ENCODE measurements around the gene PRKCE.

DNA sequence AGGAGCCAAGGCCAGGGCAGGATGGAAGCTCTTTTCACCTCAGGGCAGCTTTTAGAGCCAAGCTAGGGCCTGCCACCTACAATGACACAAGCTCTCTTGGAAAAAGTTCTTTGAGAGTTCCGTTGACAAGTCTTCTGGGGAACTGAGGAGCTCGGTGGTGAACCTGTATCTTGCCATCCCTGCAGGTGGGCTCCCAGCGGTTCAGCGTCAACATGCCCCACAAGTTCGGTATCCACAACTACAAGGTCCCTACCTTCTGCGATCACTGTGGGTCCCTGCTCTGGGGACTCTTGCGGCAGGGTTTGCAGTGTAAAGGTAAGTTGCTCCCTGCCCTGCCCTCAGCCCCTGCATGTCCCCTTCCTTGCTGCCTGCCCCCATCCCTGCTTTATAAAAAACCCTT, 332.9 kb downstream of the PRKCE start:
- TF ChIP-seq, protein P1, sequence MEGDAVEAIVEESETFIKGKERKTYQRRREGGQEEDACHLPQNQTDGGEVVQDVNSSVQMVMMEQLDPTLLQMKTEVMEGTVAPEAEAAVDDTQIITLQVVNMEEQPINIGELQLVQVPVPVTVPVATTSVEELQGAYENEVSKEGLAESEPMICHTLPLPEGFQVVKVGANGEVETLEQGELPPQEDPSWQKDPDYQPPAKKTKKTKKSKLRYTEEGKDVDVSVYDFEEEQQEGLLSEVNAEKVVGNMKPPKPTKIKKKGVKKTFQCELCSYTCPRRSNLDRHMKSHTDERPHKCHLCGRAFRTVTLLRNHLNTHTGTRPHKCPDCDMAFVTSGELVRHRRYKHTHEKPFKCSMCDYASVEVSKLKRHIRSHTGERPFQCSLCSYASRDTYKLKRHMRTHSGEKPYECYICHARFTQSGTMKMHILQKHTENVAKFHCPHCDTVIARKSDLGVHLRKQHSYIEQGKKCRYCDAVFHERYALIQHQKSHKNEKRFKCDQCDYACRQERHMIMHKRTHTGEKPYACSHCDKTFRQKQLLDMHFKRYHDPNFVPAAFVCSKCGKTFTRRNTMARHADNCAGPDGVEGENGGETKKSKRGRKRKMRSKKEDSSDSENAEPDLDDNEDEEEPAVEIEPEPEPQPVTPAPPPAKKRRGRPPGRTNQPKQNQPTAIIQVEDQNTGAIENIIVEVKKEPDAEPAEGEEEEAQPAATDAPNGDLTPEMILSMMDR (IDR thresholded peaks at IDR 0.05 in 2 of 3, conservative IDR thresholded peaks at IDR 0.05 in 1 of 3; ENCODE audit: borderline replicate concordance in 1 of 3, insufficient read depth in 1 of 3, low read depth in 2 of 3, low read length in 2 of 3), result no peak
- TF ChIP-seq REST (IDR thresholded peaks at IDR 0.05; ENCODE audit: low read depth) (no peak), EZH2 (IDR thresholded peaks at IDR 0.05) (no peak), FOSL1 (IDR thresholded peaks at IDR 0.05; ENCODE audit: low read depth) (no peak), SP1 (IDR thresholded peaks at IDR 0.05; ENCODE audit: low read depth) (no peak)
